HFF-Myc (cell line): ENCODE results near the gene SNRNP200.
"Not testable (repeated sequence)": the region's sequence is repeated elsewhere in the genome, so short reads cannot be mapped to it uniquely, and the experiment has no call there.

Experiments used
- DNase-seq: peaks from one replicate; pipeline ENCODE4 v3.0.0-alpha.2; 2011; ENCODE audit warnings: low read depth; ENCODE audit errors: extremely low read depth
- H3K4me3 ChIP-seq: replicated peaks from 2 replicates; pipeline ENCODE4 v1.5.1; 2011; ENCODE audit warnings: low read depth, mild to moderate bottlenecking, control low read depth, low read length
- TF ChIP-seq, protein P1 (sequence below): IDR thresholded peaks from 2 replicates; pipeline ENCODE4 v1.5.1; 2012; ENCODE audit warnings: mild to moderate bottlenecking, low read depth, low read length, control low read depth; ENCODE audit errors: missing control alignments

Gene SNRNP200

GRCh38 chr2:96308248-96308647, 2.9 kb upstream of the SNRNP200 start:
- TF ChIP-seq, protein P1, sequence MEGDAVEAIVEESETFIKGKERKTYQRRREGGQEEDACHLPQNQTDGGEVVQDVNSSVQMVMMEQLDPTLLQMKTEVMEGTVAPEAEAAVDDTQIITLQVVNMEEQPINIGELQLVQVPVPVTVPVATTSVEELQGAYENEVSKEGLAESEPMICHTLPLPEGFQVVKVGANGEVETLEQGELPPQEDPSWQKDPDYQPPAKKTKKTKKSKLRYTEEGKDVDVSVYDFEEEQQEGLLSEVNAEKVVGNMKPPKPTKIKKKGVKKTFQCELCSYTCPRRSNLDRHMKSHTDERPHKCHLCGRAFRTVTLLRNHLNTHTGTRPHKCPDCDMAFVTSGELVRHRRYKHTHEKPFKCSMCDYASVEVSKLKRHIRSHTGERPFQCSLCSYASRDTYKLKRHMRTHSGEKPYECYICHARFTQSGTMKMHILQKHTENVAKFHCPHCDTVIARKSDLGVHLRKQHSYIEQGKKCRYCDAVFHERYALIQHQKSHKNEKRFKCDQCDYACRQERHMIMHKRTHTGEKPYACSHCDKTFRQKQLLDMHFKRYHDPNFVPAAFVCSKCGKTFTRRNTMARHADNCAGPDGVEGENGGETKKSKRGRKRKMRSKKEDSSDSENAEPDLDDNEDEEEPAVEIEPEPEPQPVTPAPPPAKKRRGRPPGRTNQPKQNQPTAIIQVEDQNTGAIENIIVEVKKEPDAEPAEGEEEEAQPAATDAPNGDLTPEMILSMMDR, result no peak
- DNase-seq, result no peak
- no peak overlapping the region for H3K4me3 ChIP-seq

- no peak for DNase-seq
- H3K4me3 ChIP-seq, result peak overlapping the region; percentile 97
- TF ChIP-seq, protein P1, result no peak
Observed at GRCh38 chr2:96306370-96306769, 1.0 kb upstream of the SNRNP200 start.

DNA sequence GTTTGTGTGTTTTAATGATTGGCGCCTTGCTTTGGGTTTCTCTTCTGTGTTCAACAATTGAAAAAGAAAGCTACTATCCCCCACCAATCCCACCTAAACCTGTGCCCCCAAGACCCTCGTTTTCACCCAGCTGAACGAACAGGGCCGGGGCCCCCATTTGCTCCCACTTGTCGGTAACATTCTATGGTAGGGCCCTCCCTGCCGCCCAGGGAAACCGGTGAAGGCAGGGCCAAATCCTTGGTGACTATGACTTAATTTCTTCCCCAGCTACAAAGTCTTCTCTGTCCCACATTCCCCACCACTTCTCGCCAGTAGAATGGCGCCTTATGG, 598 bp upstream of the SNRNP200 start:
- TF ChIP-seq, protein P1, result no peak
- DNase-seq, result no peak
- peak overlapping the region; percentile 97 for H3K4me3 ChIP-seq

DNA sequence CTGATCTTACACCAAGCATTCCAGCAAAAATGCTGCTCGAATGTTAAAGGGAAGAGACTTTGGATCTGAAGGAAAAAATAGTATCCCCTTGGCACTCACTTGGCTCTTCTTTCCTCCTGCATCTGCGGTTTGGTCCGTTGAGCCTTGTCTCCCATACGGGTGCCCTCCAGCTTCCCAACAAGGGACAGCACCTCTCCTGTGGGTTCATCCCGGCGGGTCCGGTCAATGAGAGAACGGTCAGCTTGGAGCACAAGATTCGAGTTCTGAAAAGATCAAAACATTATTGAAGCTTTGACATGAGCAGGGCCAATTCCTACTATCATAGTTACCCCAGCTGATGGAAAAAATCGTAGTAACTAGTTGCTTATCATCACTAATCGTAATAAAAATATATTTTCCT, 740 bp downstream of the SNRNP200 start:
- TF ChIP-seq, protein P1, result no peak
- peak overlapping the region; percentile 97 for H3K4me3 ChIP-seq
- no peak for DNase-seq

GRCh38 chr2:96301865-96302264, 3.5 kb downstream of the SNRNP200 start:
- H3K4me3 ChIP-seq, result no peak overlapping the region
- DNase-seq, result no peak
- TF ChIP-seq, protein P1, result no peak

DNA sequence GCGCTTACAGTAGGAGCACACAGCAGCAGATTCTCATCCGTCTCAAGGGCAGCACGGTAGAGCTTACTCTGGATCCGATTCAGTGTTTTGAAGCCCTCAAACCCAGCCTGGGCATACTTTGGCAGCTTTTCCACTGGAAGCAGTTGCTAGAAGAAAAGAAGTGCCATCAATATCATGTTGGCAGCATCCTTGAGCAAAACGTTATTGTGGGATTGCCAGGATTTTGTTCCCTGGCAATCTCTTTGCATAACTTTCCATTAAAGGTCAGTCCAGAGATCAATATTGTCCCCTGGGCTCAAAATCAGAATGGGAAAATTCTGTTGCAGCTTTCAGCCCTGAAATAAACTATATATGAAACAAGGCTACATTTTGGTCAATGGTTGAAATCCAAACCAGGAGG, 8.4 kb downstream of the SNRNP200 start:
- TF ChIP-seq, protein P1, result no peak
- no peak for DNase-seq
- no peak overlapping the region for H3K4me3 ChIP-seq

- H3K4me3 ChIP-seq, DNase-seq: not testable (repeated sequence)
Observed at GRCh38 chr2:96294271-96294670, 11.1 kb downstream of the SNRNP200 start.
